AG04449 (cell line): ENCODE data around the gene TRIM44.

ENCODE experiments used
- CTCF ChIA-PET: fragments of 350-600 bp; formaldehyde crosslinking; extraction: SDS; loops from one replicate; lab custom pipeline; 2021; ENCODE audit warnings: antibody characterized with exemption; lab: Yijun Ruan, JAX
- POLR2A ChIA-PET: fragments of 400-600, 350-600 bp; formaldehyde crosslinking; extraction: SDS; loops from one replicate; lab custom pipeline; 2020; ENCODE audit warnings: antibody characterized with exemption, inconsistent platforms; lab: Yijun Ruan, JAX
- DNase-seq: peaks from one replicate; pipeline ENCODE4 v3.0.0-alpha.2; 2010; ENCODE audit warnings: low read depth, low spot score
- H3K4me3 ChIP-seq: 2 replicates; pipeline ENCODE4 v1.5.1; 2011; ENCODE audit warnings: low read depth, mild to moderate bottlenecking, control low read depth, low read length
- CTCF ChIP-seq: IDR thresholded peaks from one replicate; pipeline ENCODE4 v1.5.1; 2011; ENCODE audit warnings: mild to moderate bottlenecking, moderate library complexity, low read length, control low read depth, inconsistent platforms; ENCODE audit not compliant: insufficient read depth; ENCODE audit errors: missing control alignments

The TRIM44 gene

GRCh38 chr11:35639591-35640179 is 22.9 kb upstream of the TRIM44 start:
- no peak for DNase-seq
- TF ChIP-seq CTCF, result no peak
- POLR2A ChIA-PET, result no interaction called here
- CTCF ChIA-PET, result interaction anchor here (1.7 to 1.8 kb wide), 2 partner anchors 19 to 182 kb away, joined by 4 read pairs; no protein-coding TSS in a partner anchor
- H3K4me3 ChIP-seq, result no peak overlapping the region

- ChIA-PET POLR2A (no interaction called here), CTCF (interaction anchor here (1.7 to 1.8 kb wide), 2 partner anchors 17 to 181 kb away, joined by 4 read pairs; no protein-coding TSS in a partner anchor)
- no peak overlapping the region for H3K4me3 ChIP-seq
- TF ChIP-seq CTCF, result no peak
- DNase-seq, result no peak
Observed at GRCh38 chr11:35641171-35641897, 21.2 kb upstream of the TRIM44 start.

DNA sequence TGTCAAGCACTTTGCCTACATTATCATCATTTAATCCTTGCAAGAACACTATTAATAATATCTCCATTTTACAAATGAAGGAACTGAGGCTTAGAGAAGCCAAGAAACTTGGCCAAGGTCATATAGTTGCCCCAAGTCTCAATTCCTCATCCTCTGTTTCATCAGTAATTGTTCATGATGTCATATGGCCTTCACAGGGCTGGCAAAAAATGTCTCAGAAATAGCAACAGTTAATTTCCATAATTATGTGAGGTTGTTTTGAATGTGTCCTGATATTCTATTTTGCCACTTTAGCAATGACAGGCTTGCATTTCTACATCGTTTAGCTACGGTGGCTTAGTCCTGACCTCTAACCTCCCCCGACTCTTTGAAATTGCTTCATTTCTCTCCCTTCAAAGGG is 20.6 kb upstream of the TRIM44 start:
- ChIA-PET CTCF (interaction anchor here (0.7 kb wide), 1 partner anchor 9 kb away, joined by 4 read pairs; no protein-coding TSS in a partner anchor), POLR2A (no interaction called here)
- no peak for DNase-seq
- no peak overlapping the region for H3K4me3 ChIP-seq
- no peak for TF ChIP-seq CTCF

DNA sequence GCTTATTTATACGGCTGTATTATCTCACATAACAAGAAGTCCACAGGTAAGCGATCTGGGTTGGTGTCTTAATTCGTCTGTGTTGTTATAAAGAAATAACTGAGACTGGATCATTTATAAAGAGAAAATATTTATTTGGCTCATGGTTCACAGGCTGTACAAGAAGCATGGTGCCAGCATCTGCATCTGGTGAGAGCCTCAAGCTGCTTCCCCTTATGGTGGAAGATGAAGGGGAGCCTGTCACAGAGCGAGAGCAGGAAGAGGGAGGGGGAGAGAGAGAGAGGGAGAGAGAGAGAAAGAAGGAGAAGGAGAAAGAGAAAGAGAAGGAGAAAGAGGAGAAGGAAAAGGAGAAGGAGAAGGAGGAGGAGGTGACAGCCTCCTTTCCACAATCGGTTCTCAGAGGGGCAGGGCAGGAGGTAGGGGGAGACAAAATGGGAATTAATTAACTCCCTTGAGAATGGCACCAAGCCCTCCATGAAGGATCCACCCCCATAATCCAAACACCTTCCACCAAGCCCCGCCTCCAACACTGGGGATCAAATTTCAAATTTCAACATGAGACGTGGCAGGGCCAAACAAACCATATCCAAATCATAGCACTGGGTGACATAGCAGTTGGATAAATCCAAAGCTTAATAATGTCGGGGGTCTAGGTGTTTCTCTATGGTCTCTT is 15.0 kb upstream of the TRIM44 start:
- CTCF ChIA-PET, result interaction anchor here (1.0 kb wide), 2 partner anchors 11 to 14 kb away, joined by 3 to 4 read pairs; partner anchors contain the start of gene TRIM44
- no peak overlapping the region for H3K4me3 ChIP-seq
- no peak for TF ChIP-seq CTCF
- POLR2A ChIA-PET, result interaction anchor here (0.6 kb wide), 1 partner anchor 66 kb away, joined by 3 read pairs; no protein-coding TSS in a partner anchor
- DNase-seq, result no peak

DNA sequence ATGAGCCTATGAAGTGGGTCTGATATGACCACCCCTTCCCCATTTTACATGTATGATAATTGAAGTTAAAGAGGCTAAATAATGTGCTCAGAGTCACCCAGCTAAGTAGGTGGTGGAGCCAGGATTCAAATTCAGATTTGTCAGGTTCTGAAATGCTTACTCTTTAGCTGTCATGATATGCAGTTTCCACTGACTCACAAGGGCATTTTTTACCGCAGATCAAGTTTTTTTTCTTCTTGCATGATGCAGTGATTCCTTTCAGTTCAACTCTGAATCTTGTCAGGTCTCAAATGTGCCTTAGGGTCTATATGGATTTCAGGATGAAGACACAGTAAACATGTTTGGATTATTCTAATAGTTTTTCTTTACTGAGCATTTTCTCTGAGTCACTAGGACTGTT is 12.6 kb upstream of the TRIM44 start:
- TF ChIP-seq CTCF, result no peak
- H3K4me3 ChIP-seq, result no peak overlapping the region
- CTCF ChIA-PET, result no interaction called here
- no peak for DNase-seq
- POLR2A ChIA-PET, result interaction anchor here (0.7 kb wide), 1 partner anchor 35 kb away, joined by 6 read pairs; no protein-coding TSS in a partner anchor

DNA sequence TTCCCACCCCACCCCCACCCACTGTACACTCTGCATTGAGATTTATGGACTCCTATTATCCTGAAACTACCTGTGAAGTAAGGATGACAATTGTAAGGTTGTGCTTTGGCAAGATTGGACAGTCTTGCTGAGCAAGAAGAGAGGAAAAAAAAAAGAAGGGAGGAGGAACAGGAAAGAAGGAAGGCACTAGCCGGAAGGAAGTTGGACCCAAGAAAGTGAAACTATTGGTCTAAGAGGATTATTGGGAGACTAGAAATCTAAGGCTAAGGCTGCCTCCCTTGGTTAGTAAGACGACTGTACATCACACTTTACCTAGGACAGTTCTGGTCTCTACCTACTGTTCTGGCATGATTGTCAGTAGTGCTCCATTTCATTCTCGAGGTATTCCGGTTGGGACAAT is 12.1 kb upstream of the TRIM44 start:
- ChIA-PET CTCF (no interaction called here), POLR2A (no interaction called here)
- no peak for DNase-seq
- TF ChIP-seq CTCF, result no peak
- H3K4me3 ChIP-seq, result no peak overlapping the region
